ENCODE data around the gene PAM16.

Gene PAM16

GRCh38 chr16:4388271-4389021 lies 37.3 kb upstream of the PAM16 start:
- Histone ChIP-seq H3K27ac (ENCODE audit: low read length) (no peak overlapping the region), H3K4me3 (ENCODE audit: low read length) (no peak overlapping the region), H3K4me1 (ENCODE audit: insufficient read depth, low read length) (peaks cover 38% of the 10 kb centered on the region), H3K36me3 (ENCODE audit: insufficient read depth, low read depth, low read length) (no peaks in the 10 kb centered on the region), H3K9me3 (ENCODE audit: insufficient read depth, low read depth, low read length) (no peaks in the 10 kb centered on the region), H3K27me3 (ENCODE audit: insufficient read depth, low read length) (no peaks in the 10 kb centered on the region), H3K9ac (ENCODE audit: low read depth, low read length) (no peak overlapping the region)

- peaks cover 31% of the 10 kb centered on the region for H3K4me1 ChIP-seq (ENCODE audit: insufficient read depth, low read length)
- no peak overlapping the region for H3K9ac ChIP-seq (ENCODE audit: low read depth, low read length)
- no peak overlapping the region for H3K4me3 ChIP-seq (ENCODE audit: low read length)
- no peaks in the 10 kb centered on the region for H3K9me3 ChIP-seq (ENCODE audit: insufficient read depth, low read depth, low read length)
- H3K27me3 ChIP-seq (ENCODE audit: insufficient read depth, low read length), result no peaks in the 10 kb centered on the region
- H3K36me3 ChIP-seq (ENCODE audit: insufficient read depth, low read depth, low read length), result peaks cover 3% of the 10 kb centered on the region; the same call in 1 of the 2 replicates
- no peak overlapping the region for H3K27ac ChIP-seq (ENCODE audit: low read length)
Measured at GRCh38 chr16:4387781-4388180, 36.7 kb upstream of the PAM16 start.

GRCh38 chr16:4386951-4387565 lies 35.9 kb upstream of the PAM16 start:
- H3K27me3 ChIP-seq (ENCODE audit: insufficient read depth, low read length), result no peaks in the 10 kb centered on the region
- H3K9ac ChIP-seq (ENCODE audit: low read depth, low read length), result no peak overlapping the region
- H3K4me3 ChIP-seq (ENCODE audit: low read length), result no peak overlapping the region
- peaks cover 5% of the 10 kb centered on the region; the same call in 1 of the 2 replicates for H3K36me3 ChIP-seq (ENCODE audit: insufficient read depth, low read depth, low read length)
- H3K4me1 ChIP-seq (ENCODE audit: insufficient read depth, low read length), result peaks cover 26% of the 10 kb centered on the region
- H3K27ac ChIP-seq (ENCODE audit: low read length), result no peak overlapping the region
- no peaks in the 10 kb centered on the region for H3K9me3 ChIP-seq (ENCODE audit: insufficient read depth, low read depth, low read length)

- no peaks in the 10 kb centered on the region for H3K9me3 ChIP-seq (ENCODE audit: insufficient read depth, low read depth, low read length)
Measured at GRCh38 chr16:4386451-4386805, 35.3 kb upstream of the PAM16 start.

DNA sequence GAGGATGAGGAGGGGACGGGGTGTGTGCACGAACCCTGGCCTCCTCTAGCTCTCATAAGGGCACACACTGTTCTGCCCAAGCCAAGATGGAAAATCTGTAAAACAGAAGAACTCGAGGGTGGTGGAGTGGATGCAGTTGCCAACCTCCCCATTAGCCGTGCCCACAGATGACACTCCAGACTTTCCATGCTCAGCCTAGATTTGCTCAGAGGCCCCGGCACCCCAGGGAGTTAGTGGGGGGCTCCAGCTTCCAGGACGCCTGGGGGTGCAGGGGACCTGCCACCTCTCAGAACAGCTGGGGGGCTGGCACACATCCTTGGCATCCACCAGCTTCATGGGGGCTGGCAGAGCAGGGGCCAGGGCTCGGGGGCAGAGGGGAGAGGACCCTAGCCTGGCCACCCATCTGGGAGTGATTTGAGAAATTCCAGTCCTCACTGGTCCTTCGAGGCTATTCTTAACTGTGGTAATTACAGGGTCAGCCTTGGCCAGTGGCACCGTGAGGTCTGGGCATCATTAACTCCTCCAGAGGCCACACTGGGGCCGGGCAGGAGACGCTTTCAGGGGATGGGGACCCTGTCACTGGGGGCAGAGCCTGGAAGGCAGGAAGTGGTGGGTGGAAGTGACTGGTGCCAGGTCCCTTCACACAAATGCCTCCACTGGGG lies 34.8 kb upstream of the PAM16 start:
- Histone ChIP-seq H3K4me1 (ENCODE audit: insufficient read depth, low read length) (peaks cover 19% of the 10 kb centered on the region), H3K4me3 (ENCODE audit: low read length) (no peak overlapping the region), H3K9ac (ENCODE audit: low read depth, low read length) (no peak overlapping the region), H3K27ac (ENCODE audit: low read length) (no peak overlapping the region), H3K9me3 (ENCODE audit: insufficient read depth, low read depth, low read length) (no peaks in the 10 kb centered on the region), H3K36me3 (ENCODE audit: insufficient read depth, low read depth, low read length) (peaks cover 5% of the 10 kb centered on the region; the same call in 1 of the 2 replicates), H3K27me3 (ENCODE audit: insufficient read depth, low read length) (no peaks in the 10 kb centered on the region)

More at GRCh38 chr16:4386451-4386805, 35.3 kb upstream of the PAM16 start:
- no peaks in the 10 kb centered on the region for H3K27me3 ChIP-seq (ENCODE audit: insufficient read depth, low read length)
- H3K36me3 ChIP-seq (ENCODE audit: insufficient read depth, low read depth, low read length), result peaks cover 5% of the 10 kb centered on the region; the same call in 1 of the 2 replicates
- peaks cover 20% of the 10 kb centered on the region for H3K4me1 ChIP-seq (ENCODE audit: insufficient read depth, low read length)
- no peak overlapping the region for H3K4me3 ChIP-seq (ENCODE audit: low read length)
- no peak overlapping the region for H3K27ac ChIP-seq (ENCODE audit: low read length)
- no peak overlapping the region for H3K9ac ChIP-seq (ENCODE audit: low read depth, low read length)

GRCh38 chr16:4385066-4385788 lies 34.1 kb upstream of the PAM16 start:
- Histone ChIP-seq H3K4me3 (ENCODE audit: low read length) (no peak overlapping the region), H3K36me3 (ENCODE audit: insufficient read depth, low read depth, low read length) (peaks cover 5% of the 10 kb centered on the region; the same call in 1 of the 2 replicates), H3K4me1 (ENCODE audit: insufficient read depth, low read length) (peaks cover 15% of the 10 kb centered on the region), H3K27me3 (ENCODE audit: insufficient read depth, low read length) (no peaks in the 10 kb centered on the region), H3K27ac (ENCODE audit: low read length) (no peak overlapping the region), H3K9me3 (ENCODE audit: insufficient read depth, low read depth, low read length) (no peaks in the 10 kb centered on the region), H3K9ac (ENCODE audit: low read depth, low read length) (no peak overlapping the region)

DNA sequence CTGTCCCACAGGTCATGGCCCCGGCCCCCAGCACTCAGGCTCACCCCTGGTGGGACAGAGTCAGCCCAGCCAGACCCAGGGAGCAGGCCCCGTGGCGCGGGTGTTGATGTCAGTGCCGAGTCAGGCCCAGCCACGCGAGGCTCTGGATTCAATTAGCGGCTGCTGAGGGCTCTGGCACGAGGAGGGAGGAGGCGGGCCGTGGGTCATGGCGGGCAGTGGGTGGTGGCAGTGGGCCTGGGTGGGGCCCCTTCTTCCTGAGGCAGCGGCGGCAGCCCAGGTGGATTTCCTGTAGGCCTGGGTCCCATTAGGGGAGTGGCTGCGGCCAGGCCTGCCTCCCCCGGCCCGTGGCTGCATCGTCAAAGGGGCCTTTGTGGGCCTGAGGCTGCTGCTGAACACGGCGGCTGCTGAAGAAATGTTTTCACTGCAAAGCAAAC lies 33.4 kb upstream of the PAM16 start:
- Histone ChIP-seq H3K27me3 (ENCODE audit: insufficient read depth, low read length) (no peaks in the 10 kb centered on the region), H3K36me3 (ENCODE audit: insufficient read depth, low read depth, low read length) (peaks cover 5% of the 10 kb centered on the region; the same call in 1 of the 2 replicates), H3K9me3 (ENCODE audit: insufficient read depth, low read depth, low read length) (no peaks in the 10 kb centered on the region), H3K4me1 (ENCODE audit: insufficient read depth, low read length) (peaks cover 8% of the 10 kb centered on the region), H3K27ac (ENCODE audit: low read length) (no peak overlapping the region), H3K4me3 (ENCODE audit: low read length) (no peak overlapping the region), H3K9ac (ENCODE audit: low read depth, low read length) (no peak overlapping the region)

DNA sequence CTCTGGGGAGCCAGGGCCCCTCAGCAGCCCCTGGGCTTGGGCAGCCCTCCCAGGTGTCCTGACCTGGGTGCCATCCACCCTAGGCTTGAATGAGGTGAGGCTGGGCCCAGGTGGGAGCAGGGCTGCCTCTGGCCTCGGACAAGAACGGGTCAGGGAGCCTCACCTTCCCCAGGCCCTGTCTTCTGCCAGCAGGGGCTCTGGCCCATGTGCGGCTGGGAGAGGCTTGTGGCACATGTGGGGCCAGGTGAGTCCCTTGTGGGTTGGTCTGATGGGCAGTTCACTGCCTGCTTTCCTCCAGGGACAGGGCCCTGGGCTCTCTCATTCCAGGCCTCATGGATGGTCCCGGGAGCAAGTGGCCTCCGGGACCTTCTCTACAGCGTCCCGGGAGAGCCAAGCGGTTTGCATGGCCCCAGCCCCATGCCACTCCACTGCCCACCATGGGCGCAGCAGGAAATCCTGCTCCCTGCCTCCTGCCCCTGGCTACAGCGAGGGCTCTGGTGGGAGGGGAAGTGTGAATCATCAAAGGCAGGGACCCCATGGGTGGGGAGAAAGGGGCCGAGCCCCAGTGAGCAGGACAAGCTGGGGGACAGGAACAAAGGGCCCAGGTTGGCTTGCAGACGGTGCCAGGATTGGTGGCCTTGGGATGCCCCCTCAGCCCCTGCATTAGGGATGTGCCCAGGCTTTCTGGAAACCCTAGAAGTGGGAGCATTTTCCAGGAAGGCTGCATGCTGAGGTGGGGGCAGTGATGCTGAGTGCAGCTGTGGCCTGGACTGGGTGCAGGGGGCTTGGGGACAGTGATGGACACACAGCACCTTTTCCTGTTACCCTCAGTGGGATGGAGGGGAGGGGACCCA lies 32.7 kb upstream of the PAM16 start:
- peaks cover 3% of the 10 kb centered on the region; the same call in 1 of the 2 replicates for H3K4me1 ChIP-seq (ENCODE audit: insufficient read depth, low read length)
- H3K27me3 ChIP-seq (ENCODE audit: insufficient read depth, low read length), result no peaks in the 10 kb centered on the region
- H3K4me3 ChIP-seq (ENCODE audit: low read length), result no peak overlapping the region
- H3K9me3 ChIP-seq (ENCODE audit: insufficient read depth, low read depth, low read length), result no peaks in the 10 kb centered on the region
- no peak overlapping the region for H3K27ac ChIP-seq (ENCODE audit: low read length)
- no peak overlapping the region for H3K9ac ChIP-seq (ENCODE audit: low read depth, low read length)
- H3K36me3 ChIP-seq (ENCODE audit: insufficient read depth, low read depth, low read length), result peaks cover 5% of the 10 kb centered on the region; the same call in 1 of the 2 replicates

GRCh38 chr16:4382795-4383357 lies 31.8 kb upstream of the PAM16 start:
- Histone ChIP-seq H3K4me1 (ENCODE audit: insufficient read depth, low read length) (no peaks in the 10 kb centered on the region; the same call in 1 of the 2 replicates), H3K27me3 (ENCODE audit: insufficient read depth, low read length) (no peaks in the 10 kb centered on the region), H3K27ac (ENCODE audit: low read length) (no peak overlapping the region), H3K9me3 (ENCODE audit: insufficient read depth, low read depth, low read length) (no peaks in the 10 kb centered on the region), H3K9ac (ENCODE audit: low read depth, low read length) (no peak overlapping the region), H3K36me3 (ENCODE audit: insufficient read depth, low read depth, low read length) (peaks cover 5% of the 10 kb centered on the region; the same call in 1 of the 2 replicates), H3K4me3 (ENCODE audit: low read length) (no peak overlapping the region)

DNA sequence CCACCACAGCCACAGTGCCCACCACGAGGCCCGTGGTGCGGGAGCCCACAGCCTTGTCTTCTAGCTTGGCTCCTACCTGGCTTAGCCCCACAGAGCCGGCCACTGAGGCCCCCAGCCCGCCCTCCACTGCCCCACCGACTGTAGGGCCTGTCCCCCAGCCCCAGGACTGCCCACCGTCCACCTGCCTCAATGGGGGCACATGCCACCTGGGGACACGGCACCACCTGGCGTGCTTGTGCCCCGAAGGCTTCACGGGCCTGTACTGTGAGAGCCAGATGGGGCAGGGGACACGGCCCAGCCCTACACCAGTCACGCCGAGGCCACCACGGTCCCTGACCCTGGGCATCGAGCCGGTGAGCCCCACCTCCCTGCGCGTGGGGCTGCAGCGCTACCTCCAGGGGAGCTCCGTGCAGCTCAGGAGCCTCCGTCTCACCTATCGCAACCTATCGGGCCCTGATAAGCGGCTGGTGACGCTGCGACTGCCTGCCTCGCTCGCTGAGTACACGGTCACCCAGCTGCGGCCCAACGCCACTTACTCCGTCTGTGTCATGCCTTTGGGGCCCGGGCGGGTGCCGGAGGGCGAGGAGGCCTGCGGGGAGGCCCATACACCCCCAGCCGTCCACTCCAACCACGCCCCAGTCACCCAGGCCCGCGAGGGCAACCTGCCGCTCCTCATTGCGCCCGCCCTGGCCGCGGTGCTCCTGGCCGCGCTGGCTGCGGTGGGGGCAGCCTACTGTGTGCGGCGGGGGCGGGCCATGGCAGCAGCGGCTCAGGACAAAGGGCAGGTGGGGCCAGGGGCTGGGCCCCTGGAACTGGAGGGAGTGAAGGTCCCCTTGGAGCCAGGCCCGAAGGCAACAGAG lies 31.0 kb upstream of the PAM16 start:
- no peaks in the 10 kb centered on the region for H3K9me3 ChIP-seq (ENCODE audit: insufficient read depth, low read depth, low read length)
- H3K27me3 ChIP-seq (ENCODE audit: insufficient read depth, low read length), result no peaks in the 10 kb centered on the region
- peaks cover 5% of the 10 kb centered on the region; the same call in 1 of the 2 replicates for H3K36me3 ChIP-seq (ENCODE audit: insufficient read depth, low read depth, low read length)
- H3K27ac ChIP-seq (ENCODE audit: low read length), result no peak overlapping the region
- H3K4me1 ChIP-seq (ENCODE audit: insufficient read depth, low read length), result peaks cover 5% of the 10 kb centered on the region; the same call in 1 of the 2 replicates
- no peak overlapping the region for H3K9ac ChIP-seq (ENCODE audit: low read depth, low read length)
- H3K4me3 ChIP-seq (ENCODE audit: low read length), result no peak overlapping the region
